ENCODE measurements around the gene C11orf52.

C11orf52 gene, protein sequence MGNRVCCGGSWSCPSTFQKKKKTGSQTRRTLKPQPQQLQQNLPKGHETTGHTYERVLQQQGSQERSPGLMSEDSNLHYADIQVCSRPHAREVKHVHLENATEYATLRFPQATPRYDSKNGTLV

DNA sequence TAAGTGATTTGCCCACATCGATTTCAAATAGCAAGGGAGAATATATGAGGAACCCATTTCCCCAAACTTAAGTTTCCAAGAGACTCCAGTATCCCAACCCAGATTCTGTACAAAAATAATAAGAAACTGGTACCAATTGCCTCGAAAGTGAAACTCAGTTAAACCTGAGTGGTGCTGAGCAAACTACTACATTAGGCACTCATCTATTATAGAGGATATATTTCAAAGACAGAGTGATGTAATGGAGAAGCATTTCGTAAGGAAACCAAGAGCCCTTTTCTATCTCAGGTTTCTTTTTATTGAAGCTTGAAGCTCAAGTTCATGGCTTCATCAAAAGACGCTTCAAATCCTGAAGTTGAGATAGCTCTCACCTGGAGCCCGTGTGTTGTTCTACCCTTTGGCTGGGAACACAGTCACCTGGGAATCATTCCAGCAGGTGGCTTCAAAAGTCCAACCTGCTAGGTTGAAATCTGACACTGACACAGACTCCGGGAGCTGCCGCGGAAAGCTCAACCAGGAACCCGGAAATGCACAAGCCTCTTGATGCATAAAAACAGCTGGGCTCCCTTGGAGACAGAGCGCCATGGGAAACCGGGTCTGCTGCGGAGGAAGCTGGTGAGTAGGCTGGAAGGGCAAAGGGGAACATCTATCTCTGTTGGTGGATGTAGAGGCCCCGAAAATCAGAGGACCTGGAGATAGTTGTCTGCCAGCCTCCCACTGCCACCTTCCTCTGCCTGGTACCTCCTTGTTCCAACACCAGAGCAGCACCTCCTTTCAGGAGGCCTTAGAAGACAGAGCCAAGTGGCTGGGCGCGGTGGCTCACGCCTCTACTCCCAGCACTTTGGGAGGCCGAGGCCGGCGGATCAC, at the start of gene C11orf52:
Gene C11orf52 (plus strand): TSS at position 524 of the 867 bp plus-strand sequence. CDS start 60 bp downstream, at position 584.
- H3K4me2 ChIP-seq: peak within 1 kb of the TSS; percentile 18 to 68 (median 52)
- peak within 1 kb of the TSS in 2 of 11 experiments; percentile 13 to 17; a peak in 2 of 22 replicates for H3K9ac ChIP-seq

DNA sequence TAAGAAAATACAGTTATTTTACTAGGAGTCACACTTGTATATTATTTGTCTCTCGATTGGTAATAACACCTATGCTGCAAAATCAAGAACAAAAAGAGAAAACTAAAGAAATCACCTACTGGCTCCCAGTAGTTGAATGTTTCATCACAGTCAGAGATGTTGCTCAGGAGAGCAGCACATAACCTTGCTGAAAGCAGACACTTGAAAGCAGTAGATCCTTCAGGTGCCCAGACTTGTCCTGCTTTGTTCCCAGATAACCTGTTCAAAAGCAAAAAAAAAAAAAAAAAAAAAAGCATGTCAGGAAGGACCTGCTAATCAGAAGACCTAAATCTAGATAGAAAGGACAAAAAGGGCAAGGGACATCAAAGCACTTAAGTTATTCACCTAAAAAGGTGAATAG, 48.6 kb upstream of the C11orf52 start:
- peak overlapping the region in 9 of 10 experiments; percentile 77 to 93 (median 86); a peak in 16 of 20 replicates for H3K4me3 ChIP-seq
- peak overlapping the region in 2 of 11 experiments; percentile 70 to 77; a peak in 3 of 22 replicates for H3K27ac ChIP-seq

More for the DNA sequence above, at the start of gene C11orf52:
- TF ChIP-seq Cebpa-rat (IDR thresholded peaks at IDR 0.05): no peak
- Histone ChIP-seq H3K36me3 (no peaks in the 10 kb centered on the region), H4K20me1 (no peaks in the 10 kb centered on the region), H3K4me3 (no peak within 1 kb of the TSS; a peak in 4 of 20 replicates), H3K4me1 (peaks cover 10 to 27% (median 17%) of the 10 kb centered on the region in 10 experiments; a peak in 16 of 20 replicates), H3K9me3 (replicated peaks in 1 of 11) (no peaks in the 10 kb centered on the region), H3K27ac (peak within 1 kb of the TSS in 9 of 11 experiments; percentile 1 to 59 (median 28); a peak in 11 of 22 replicates), H3K27me3 (no peaks in the 10 kb centered on the region)

DNA sequence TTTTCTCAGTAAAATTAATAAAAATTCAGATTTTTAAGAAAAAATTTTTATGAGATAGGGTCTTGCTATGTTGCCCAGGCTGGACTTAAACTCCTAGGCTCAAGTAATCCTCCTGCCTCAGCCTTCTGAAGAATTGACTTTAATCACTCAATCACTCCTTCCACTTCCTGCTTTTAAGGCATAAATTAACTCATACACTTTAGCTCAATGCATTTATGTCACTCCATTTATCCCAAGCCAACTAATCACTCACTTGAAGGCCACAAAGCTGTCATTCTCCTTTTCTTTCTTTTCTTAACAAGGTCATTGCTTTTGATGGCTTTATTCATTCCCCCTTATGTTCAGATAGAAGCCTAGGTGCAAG, 48.2 kb upstream of the C11orf52 start:
- no peaks in the 10 kb centered on the region for H4K20me1 ChIP-seq
- H3K4me3 ChIP-seq: peak overlapping the region; percentile 75 to 93 (median 85)
- no peaks in the 10 kb centered on the region for H3K9me3 ChIP-seq (replicated peaks in 1 of 11)
- peak overlapping the region; percentile 62 to 92 (median 80) for H3K4me2 ChIP-seq
- H3K36me3 ChIP-seq: peaks cover 35 to 48% (median 41%) of the 10 kb centered on the region in 11 experiments
- peak overlapping the region; percentile 71 to 87 (median 83) for H3K9ac ChIP-seq
- TF ChIP-seq Cebpa-rat (IDR thresholded peaks at IDR 0.05): no peak
- peak overlapping the region in 9 of 11 experiments; percentile 62 to 77 (median 72); a peak in 15 of 22 replicates for H3K27ac ChIP-seq
- peaks cover 10 to 20% (median 15%) of the 10 kb centered on the region in 10 experiments for H3K4me1 ChIP-seq
- H3K27me3 ChIP-seq: no peaks in the 10 kb centered on the region

More for the DNA sequence above, 48.6 kb upstream of the C11orf52 start:
- Histone ChIP-seq H3K36me3 (peaks cover 35 to 48% (median 42%) of the 10 kb centered on the region in 11 experiments), H3K9me3 (replicated peaks in 1 of 11) (no peaks in the 10 kb centered on the region), H3K9ac (peak overlapping the region in 7 of 11 experiments; percentile 75 to 87 (median 85); a peak in 9 of 22 replicates), H4K20me1 (no peaks in the 10 kb centered on the region), H3K4me2 (peak overlapping the region; percentile 62 to 92 (median 80)), H3K27me3 (no peaks in the 10 kb centered on the region), H3K4me1 (peaks cover 10 to 20% (median 15%) of the 10 kb centered on the region in 10 experiments)
- TF ChIP-seq Cebpa-rat (IDR thresholded peaks at IDR 0.05): no peak

DNA sequence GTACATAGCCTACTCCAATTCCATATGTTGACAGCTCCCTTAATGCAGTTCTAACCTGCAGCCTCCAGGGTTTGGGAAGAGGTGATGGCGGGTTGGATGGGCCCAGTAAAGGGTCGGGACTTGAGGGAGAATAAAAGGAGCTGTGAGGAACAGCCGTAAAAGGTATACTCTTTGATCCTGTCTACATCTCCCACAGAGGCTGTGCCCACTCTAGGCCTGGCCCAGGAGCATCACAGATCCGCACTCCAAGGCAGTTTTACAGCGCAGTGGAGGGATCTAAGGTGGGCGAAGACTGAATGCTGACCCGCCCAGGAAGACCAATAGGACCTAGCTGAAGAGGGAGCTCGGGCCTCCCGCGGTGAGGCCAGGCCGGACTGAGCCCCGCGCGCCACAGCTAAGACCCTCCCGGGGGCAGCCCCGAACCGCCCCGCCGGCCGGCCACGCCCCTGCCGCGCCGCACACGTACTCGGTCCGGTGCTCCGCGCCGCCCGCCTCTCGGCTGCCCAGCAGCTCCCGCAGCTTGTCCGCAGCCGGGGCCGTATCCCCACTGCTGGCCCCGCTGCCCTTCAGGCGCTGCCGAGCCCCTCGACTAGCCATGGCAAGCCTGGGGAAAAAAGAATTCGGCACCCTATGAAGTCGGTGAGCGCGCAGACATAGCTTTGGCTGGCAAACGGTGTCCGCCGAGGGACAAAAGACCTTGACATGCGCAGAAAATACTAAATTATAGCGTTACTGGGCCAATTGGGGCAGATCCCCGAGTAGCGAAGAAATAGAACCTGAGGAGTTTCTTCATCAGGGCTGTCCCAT, 47.6 kb upstream of the C11orf52 start, which contains the start of gene ALG9:
Gene ALG9 (minus strand): TSS at position 696 of the 807 bp plus-strand sequence. CDS start 99 bp downstream, at position 597.
- Histone ChIP-seq H3K9ac (peak within 1 kb of the TSS; percentile 71 to 87 (median 83)), H4K20me1 (no peaks in the 10 kb centered on the region), H3K9me3 (replicated peaks in 1 of 11) (no peaks in the 10 kb centered on the region), H3K27me3 (no peaks in the 10 kb centered on the region), H3K36me3 (peaks cover 30 to 48% (median 40%) of the 10 kb centered on the region in 11 experiments), H3K27ac (peak within 1 kb of the TSS; percentile 44 to 77 (median 70); a peak in 21 of 22 replicates), H3K4me2 (peak within 1 kb of the TSS; percentile 62 to 92 (median 80)), H3K4me1 (peaks cover 10 to 20% (median 15%) of the 10 kb centered on the region in 10 experiments), H3K4me3 (peak within 1 kb of the TSS; percentile 75 to 93 (median 85))
- TF ChIP-seq Cebpa-rat (IDR thresholded peaks at IDR 0.05): no peak

DNA sequence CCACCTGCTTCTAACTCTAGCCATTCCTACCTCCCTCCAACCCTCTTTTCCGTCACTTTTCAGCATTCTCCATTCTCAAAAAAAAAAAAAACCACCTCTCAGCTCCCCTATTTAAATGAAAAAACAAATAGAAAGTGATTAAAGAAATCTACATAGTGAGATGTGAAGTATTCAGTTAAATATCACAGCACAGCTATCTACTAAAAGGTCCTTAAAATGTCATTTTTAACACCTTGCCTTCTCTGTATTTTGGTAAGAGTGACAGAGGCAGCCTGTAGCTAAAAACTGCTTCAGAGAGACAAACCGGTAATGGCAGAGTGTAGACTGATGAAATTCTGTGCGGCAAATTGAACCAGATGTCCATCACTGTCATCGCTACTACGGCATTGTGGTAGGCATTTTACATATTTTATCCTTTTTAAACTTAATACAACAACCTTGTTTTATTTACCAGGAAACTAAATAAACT, 47.0 kb upstream of the C11orf52 start:
- peak overlapping the region in 10 of 11 experiments; percentile 44 to 77 (median 71); a peak in 19 of 22 replicates for H3K27ac ChIP-seq
- H3K36me3 ChIP-seq: peaks cover 23 to 48% (median 34%) of the 10 kb centered on the region in 11 experiments
- no peaks in the 10 kb centered on the region for H3K9me3 ChIP-seq (replicated peaks in 1 of 11)
- H3K4me3 ChIP-seq: peak overlapping the region; percentile 75 to 93 (median 85)
- H3K27me3 ChIP-seq: no peaks in the 10 kb centered on the region
- TF ChIP-seq Cebpa-rat (IDR thresholded peaks at IDR 0.05): no peak
- H4K20me1 ChIP-seq: no peaks in the 10 kb centered on the region
- H3K9ac ChIP-seq: peak overlapping the region; percentile 71 to 87 (median 83)
- H3K4me1 ChIP-seq: peaks cover 10 to 22% (median 15%) of the 10 kb centered on the region in 10 experiments
- H3K4me2 ChIP-seq: peak overlapping the region; percentile 62 to 92 (median 80)

DNA sequence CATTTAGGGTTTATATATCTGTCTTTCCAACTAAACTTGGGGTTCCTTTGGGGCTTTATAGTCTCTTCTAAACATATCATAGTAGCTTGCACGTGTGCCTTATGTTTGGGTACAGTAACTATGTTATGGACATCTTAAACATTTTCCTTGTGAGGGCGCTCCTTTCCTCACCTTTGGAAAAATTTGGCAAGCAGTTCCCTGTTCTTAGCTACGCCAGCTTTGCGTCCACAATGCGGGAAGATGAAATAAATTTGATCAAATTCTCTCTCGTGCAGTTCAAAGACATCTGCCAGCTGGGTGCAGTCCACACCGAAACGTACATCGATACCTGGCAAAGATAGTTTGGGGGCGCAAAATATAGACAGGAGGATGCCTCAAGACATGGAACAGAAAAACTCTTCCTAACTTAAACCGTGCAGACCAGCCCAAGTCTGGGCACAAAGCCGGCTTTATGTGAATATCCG, 40.3 kb upstream of the C11orf52 start:
- Histone ChIP-seq H3K9me3 (replicated peaks in 1 of 11) (no peaks in the 10 kb centered on the region), H3K9ac (peak overlapping the region; percentile 72 to 89 (median 83)), H3K27ac (peak overlapping the region; percentile 73 to 99 (median 83)), H3K4me2 (peak overlapping the region; percentile 78 to 94 (median 87)), H3K4me3 (peak overlapping the region; percentile 66 to 81 (median 72)), H3K27me3 (no peaks in the 10 kb centered on the region), H4K20me1 (no peaks in the 10 kb centered on the region), H3K36me3 (peaks cover 0 to 21% (median 12%) of the 10 kb centered on the region in 11 experiments; a peak in 13 of 22 replicates), H3K4me1 (peaks cover 8 to 36% (median 16%) of the 10 kb centered on the region in 10 experiments)
- TF ChIP-seq Cebpa-rat (IDR thresholded peaks at IDR 0.05): no peak

DNA sequence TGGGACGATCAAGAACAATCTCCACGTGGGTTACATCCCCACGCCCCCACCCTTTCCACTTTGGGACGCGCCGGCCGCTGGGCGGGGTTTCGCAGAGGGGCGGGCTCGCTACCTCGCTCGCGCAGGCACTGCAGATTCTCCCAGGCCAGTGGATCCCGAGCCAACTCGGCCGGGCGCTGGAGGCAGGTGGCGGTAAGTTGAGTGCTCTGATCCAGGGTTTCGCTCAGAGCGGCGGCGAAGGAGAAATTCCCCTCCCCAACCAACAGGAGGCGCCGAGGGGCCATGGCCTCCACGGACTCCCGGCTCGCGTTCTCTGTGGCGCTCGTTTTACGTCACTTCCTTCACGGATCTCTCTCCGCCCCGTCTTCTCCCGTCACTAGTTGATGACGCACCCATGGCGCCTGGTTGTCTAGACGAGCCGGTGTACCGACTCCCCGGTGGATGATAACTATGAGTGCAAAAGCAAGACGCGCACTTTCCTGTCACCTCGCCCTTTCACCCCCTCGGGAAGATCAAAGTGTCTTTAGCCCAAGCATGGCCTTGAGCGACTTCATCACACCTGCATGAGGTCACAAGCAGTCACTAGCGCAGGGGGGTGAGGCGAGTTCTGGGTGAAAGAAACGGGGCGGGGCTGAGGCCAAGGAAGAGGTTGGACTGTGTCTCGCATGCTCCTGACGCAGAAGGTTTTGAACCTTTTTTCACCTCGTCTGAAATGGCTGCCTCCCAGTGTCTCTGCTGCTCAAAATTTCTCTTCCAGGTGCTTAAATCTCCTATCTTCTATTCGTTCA, 39.7 kb upstream of the C11orf52 start, which contains the start of the genes CFAP68 and FDXACB1:
Gene CFAP68 (plus strand): TSS at position 693 of the 788 bp plus-strand sequence. CDS start 20 bp downstream, at position 713.
Gene FDXACB1 (minus strand): TSS at position 317 of the 788 bp plus-strand sequence. CDS start 33 bp downstream, at position 284.
- Histone ChIP-seq H3K27me3 (no peaks in the 10 kb centered on the region), H3K36me3 (peaks cover 0 to 21% (median 12%) of the 10 kb centered on the region in 11 experiments; a peak in 13 of 22 replicates), H3K27ac (peak within 1 kb of the TSS; percentile 73 to 99 (median 83)), H4K20me1 (no peaks in the 10 kb centered on the region), H3K9me3 (replicated peaks in 1 of 11) (no peaks in the 10 kb centered on the region), H3K9ac (peak within 1 kb of the TSS; percentile 72 to 89 (median 83)), H3K4me1 (peaks cover 8 to 36% (median 16%) of the 10 kb centered on the region in 10 experiments), H3K4me2 (peak within 1 kb of the TSS; percentile 78 to 94 (median 87)), H3K4me3 (peak within 1 kb of the TSS; percentile 66 to 81 (median 72))
- TF ChIP-seq Cebpa-rat (IDR thresholded peaks at IDR 0.05): no peak
